ENCODE data around the gene ARHGAP21. TPM values are rescaled to one million over a fixed set of nuclear protein-coding genes. Genes with fewer than 3 reads are reported as not detected.
A peak's percentile ranks its signal among the peaks of the same experiment; 100 is the strongest.

ARHGAP21 gene
- total RNA-seq, 2 experiments from 2014 or later, result 18.8 to 19.8 TPM

DNA sequence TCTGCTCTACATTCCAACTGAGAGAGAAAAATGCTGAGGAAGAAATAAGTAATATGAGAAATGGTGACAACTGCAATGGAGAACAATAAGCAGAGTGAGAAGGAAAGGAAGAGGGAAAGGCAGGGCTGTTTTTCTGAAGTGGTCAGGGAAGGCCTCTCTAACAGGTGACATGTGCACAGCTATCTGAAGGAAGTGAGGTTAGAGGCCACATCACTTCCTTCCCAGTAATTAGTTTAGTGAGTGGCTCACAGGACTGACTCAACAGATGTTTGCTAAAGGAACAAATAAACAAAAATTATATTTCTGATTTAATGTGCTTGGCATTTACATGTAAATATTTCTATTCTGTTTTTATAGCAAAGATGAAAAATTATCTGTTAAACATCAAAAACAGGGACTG, 77.9 kb downstream of the ARHGAP21 start:
- Mint-ChIP-seq H3K27ac (no peak overlapping the region), H3K9me3 (no peaks in the 10 kb centered on the region), H3K4me1 (ENCODE audit: low read depth) (peaks cover 1% of the 10 kb centered on the region), H3K27me3 (no peaks in the 10 kb centered on the region), H3K4me3 (no peak overlapping the region), H3K36me3 (ENCODE audit: low read depth) (no peaks in the 10 kb centered on the region)
- CTCF ChIA-PET, result interaction anchor here (0.8 to 2.3 kb wide), 4 partner anchors 28 to 436 kb away, joined by 3 to 10 read pairs (median 5); no protein-coding TSS in a partner anchor
- TF ChIP-seq, protein P1, sequence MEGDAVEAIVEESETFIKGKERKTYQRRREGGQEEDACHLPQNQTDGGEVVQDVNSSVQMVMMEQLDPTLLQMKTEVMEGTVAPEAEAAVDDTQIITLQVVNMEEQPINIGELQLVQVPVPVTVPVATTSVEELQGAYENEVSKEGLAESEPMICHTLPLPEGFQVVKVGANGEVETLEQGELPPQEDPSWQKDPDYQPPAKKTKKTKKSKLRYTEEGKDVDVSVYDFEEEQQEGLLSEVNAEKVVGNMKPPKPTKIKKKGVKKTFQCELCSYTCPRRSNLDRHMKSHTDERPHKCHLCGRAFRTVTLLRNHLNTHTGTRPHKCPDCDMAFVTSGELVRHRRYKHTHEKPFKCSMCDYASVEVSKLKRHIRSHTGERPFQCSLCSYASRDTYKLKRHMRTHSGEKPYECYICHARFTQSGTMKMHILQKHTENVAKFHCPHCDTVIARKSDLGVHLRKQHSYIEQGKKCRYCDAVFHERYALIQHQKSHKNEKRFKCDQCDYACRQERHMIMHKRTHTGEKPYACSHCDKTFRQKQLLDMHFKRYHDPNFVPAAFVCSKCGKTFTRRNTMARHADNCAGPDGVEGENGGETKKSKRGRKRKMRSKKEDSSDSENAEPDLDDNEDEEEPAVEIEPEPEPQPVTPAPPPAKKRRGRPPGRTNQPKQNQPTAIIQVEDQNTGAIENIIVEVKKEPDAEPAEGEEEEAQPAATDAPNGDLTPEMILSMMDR (IDR thresholded peaks at IDR 0.05), result no peak
- ATAC-seq (peak; percentile 73), DNase-seq (no peak)
- POLR2A ChIA-PET, result no interaction called here
- intact Hi-C loops (cut with micrococcal nuclease), result no loop called here

DNA sequence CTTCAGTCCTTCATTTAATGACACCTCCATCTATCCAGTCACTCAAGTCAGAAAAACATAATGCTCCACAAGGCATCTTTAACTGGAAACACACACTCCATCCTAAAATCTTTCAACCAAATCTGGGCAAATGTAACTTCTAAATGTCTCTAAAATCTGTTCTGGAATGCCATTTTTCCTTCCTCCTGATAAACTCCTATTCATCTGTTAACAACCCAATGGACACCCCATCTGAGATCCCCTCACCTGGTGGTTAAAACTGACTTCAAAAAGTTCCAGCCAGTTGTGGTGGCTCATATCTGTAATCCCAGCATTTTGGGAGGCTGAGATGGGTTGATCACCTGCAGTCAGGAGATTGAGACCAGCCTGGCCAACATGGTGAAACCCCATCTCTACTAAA, 78.7 kb downstream of the ARHGAP21 start:
- Mint-ChIP-seq H3K27me3 (no peaks in the 10 kb centered on the region), H3K36me3 (ENCODE audit: low read depth) (no peaks in the 10 kb centered on the region), H3K4me3 (no peak overlapping the region), H3K9me3 (no peaks in the 10 kb centered on the region), H3K27ac (no peak overlapping the region), H3K4me1 (ENCODE audit: low read depth) (peaks cover 3% of the 10 kb centered on the region)
- CTCF ChIA-PET, result no interaction called here
- POLR2A ChIA-PET, result no interaction called here
- no peak for ATAC-seq
- intact Hi-C loops (cut with micrococcal nuclease), result no loop called here
- TF ChIP-seq, protein P1 (IDR thresholded peaks at IDR 0.05), result no peak
- DNase-seq, result no peak

DNA sequence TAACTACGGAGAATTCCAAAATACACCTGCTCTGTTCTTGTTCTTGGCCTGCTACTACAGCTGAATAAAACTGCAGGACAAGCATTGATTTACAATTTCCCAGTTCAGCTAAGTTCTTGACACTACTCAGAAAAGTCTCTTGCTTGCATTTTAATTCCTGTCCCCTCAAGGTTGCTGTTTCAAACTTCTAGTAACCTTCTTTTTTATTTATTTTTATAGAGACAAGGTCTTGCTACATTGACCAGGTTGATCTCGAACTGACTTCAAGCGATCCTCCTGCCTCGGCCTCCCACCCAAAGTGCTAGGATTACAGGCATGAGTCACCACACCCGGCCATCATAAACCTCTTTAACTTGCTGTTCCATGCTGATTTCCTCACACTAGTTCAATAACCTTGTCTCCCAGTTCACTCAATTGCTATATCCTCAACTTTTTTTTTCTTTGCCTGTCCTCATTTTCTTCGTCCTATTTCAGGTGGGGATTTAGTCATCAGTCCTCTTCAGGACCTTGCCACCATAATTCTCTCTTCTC, 79.9 kb downstream of the ARHGAP21 start:
- no peak overlapping the region for H3K4me3 Mint-ChIP-seq
- TF ChIP-seq, protein P1 (IDR thresholded peaks at IDR 0.05), result no peak
- H3K27ac Mint-ChIP-seq, result no peak overlapping the region
- H3K36me3 Mint-ChIP-seq (ENCODE audit: low read depth), result no peaks in the 10 kb centered on the region
- H3K27me3 Mint-ChIP-seq, result no peaks in the 10 kb centered on the region
- DNase-seq (no peak), ATAC-seq (no peak)
- intact Hi-C loops (cut with micrococcal nuclease), result loop anchor here (1.0 to 5.0 kb wide), 3 partner anchors 79 to 438 kb away; partner anchors contain the start of gene ARHGAP21
- ChIA-PET POLR2A (interaction anchor here (1.5 kb wide), 1 partner anchor 9 kb away, joined by 3 read pairs; no protein-coding TSS in a partner anchor), CTCF (interaction anchor here (0.8 to 1.8 kb wide), 7 partner anchors 26 to 438 kb away, joined by 3 to 5 read pairs (median 3); no protein-coding TSS in a partner anchor)
- no peaks in the 10 kb centered on the region for H3K9me3 Mint-ChIP-seq
- H3K4me1 Mint-ChIP-seq (ENCODE audit: low read depth), result peaks cover 3% of the 10 kb centered on the region

DNA sequence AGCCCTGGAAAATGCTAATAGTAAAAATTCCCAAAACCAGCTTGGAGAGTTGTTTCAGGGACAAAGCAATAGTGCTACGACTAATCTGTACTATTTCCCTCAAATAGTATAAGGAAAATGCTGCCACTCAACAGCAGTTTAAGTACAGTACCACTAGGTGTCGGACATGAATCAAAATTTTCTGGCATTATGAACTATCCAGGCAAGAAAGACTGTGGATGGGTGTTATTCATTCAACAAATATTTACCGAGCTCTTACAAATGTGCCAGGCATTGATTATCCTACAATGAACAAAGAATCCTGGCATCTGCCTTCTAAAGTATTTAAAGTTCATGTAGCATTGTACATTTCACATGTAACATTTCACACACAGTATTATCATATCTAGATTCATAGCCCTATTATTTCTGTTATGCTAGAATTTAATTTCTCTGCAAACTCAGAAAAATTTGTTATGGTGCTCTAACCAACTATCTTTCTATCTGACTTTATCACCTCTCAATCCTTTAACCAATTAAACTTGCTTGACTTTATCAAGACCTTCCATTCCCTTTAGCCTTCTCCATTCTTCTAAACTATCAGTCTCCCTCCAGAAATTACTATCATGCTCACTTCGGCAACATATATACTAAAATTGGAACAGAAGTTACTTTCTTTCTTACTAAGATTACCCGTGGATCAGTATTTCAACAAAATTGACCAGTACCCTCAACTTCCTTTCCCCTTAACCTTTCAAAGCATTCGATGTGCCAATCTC, 80.6 kb downstream of the ARHGAP21 start:
- TF ChIP-seq, protein P1 (IDR thresholded peaks at IDR 0.05), result peak; percentile 71
- H3K36me3 Mint-ChIP-seq (ENCODE audit: low read depth), result no peaks in the 10 kb centered on the region
- POLR2A ChIA-PET, result interaction anchor here (1.5 kb wide), 1 partner anchor 8 kb away, joined by 3 read pairs; no protein-coding TSS in a partner anchor
- no peaks in the 10 kb centered on the region for H3K9me3 Mint-ChIP-seq
- peaks cover 3% of the 10 kb centered on the region for H3K4me1 Mint-ChIP-seq (ENCODE audit: low read depth)
- peak; percentile 86 for ATAC-seq
- intact Hi-C loops (cut with micrococcal nuclease), result loop anchor here (1.0 to 5.0 kb wide), 3 partner anchors 79 to 438 kb away; partner anchors contain the start of gene ARHGAP21
- H3K27ac Mint-ChIP-seq, result no peak overlapping the region
- no peak for DNase-seq
- H3K27me3 Mint-ChIP-seq, result no peaks in the 10 kb centered on the region
- no peak overlapping the region for H3K4me3 Mint-ChIP-seq
- CTCF ChIA-PET, result interaction anchor here (0.6 to 2.1 kb wide), 16 partner anchors 9 to 437 kb away, joined by 3 to 20 read pairs (median 3); no protein-coding TSS in a partner anchor

DNA sequence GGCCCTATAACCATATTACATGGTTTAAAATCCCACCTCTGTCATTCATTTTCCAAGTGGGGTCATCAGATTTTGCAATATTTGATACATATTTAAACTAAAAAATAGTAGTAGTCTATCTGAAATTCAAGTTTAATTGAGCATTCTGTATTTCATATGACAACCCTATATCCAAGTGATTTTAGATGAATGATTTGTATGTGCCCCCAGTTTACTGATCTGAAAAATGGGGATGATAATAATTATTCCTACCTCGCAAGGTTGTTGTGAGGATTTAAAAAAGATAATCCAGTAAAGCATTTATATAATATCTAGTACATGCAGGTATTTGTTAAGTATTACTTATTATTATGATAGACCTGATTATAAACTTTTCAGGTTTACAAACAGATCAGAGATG, 84.6 kb downstream of the ARHGAP21 start:
- Mint-ChIP-seq H3K4me3 (no peak overlapping the region), H3K4me1 (ENCODE audit: low read depth) (peaks cover 3% of the 10 kb centered on the region), H3K27me3 (no peaks in the 10 kb centered on the region), H3K27ac (no peak overlapping the region), H3K36me3 (ENCODE audit: low read depth) (no peaks in the 10 kb centered on the region), H3K9me3 (no peaks in the 10 kb centered on the region)
- ATAC-seq, result no peak
- TF ChIP-seq, protein P1 (IDR thresholded peaks at IDR 0.05), result no peak
- intact Hi-C loops (cut with micrococcal nuclease), result no loop called here
- no peak for DNase-seq
- CTCF ChIA-PET, result no interaction called here
- POLR2A ChIA-PET, result interaction anchor here (0.6 kb wide), 1 partner anchor 21 kb away, joined by 3 read pairs; no protein-coding TSS in a partner anchor
